Smooth muscle cell (in vitro differentiated cells): ENCODE results near the gene CTAG1B. TPM values are rescaled to one million over a fixed set of nuclear protein-coding genes. Genes with fewer than 3 reads are reported as not detected.
"Not testable (repeated sequence)": the region's sequence is repeated elsewhere in the genome, so short reads cannot be mapped to it uniquely, and the experiment has no call there.

ENCODE experiments used
- DNase-seq: peaks from one replicate; lab custom pipeline; 2025; ENCODE audit not compliant: unreplicated experiment; lab: John Stamatoyannopoulos, UW
- H2AFZ ChIP-seq: fragments of 200-600 bp; sonication (generic); 2 replicates; pipeline ENCODE4 v1.6.0; 2016; ENCODE audit warnings: antibody characterized with exemption, low read depth, mild to moderate bottlenecking
- H3F3A ChIP-seq: fragments of 200-600 bp; sonication (generic); 2 replicates; pipeline ENCODE4 v1.6.0; 2017; ENCODE audit warnings: antibody characterized with exemption, low read depth
- H3K27ac ChIP-seq: fragments of 200-600 bp; sonication (generic); 2 replicates; pipeline ENCODE4 v1.5.1; 2016; ENCODE audit warnings: low read depth, mild to moderate bottlenecking
- H3K27me3 ChIP-seq: fragments of 200-600 bp; sonication (generic); 2 replicates; pipeline ENCODE4 v1.6.1; 2016; ENCODE audit warnings: low read depth, mild to moderate bottlenecking
- H3K36me3 ChIP-seq: fragments of 200-600 bp; sonication (generic); 2 replicates; pipeline ENCODE4 v1.5.1; 2016; ENCODE audit warnings: low read depth
- H3K4me1 ChIP-seq: fragments of 200-600 bp; sonication (generic); 2 replicates; pipeline ENCODE4 v1.5.1; 2016; ENCODE audit warnings: low read depth
- H3K4me2 ChIP-seq: fragments of 200-600 bp; sonication (generic); 2 replicates; pipeline ENCODE4 v1.6.0; 2016; ENCODE audit warnings: mild to moderate bottlenecking
- H3K4me3 ChIP-seq: fragments of 200-600 bp; sonication (generic); 2 replicates; pipeline ENCODE4 v1.5.1; 2016; ENCODE audit warnings: mild to moderate bottlenecking
- H3K79me2 ChIP-seq: fragments of 200-600 bp; sonication (generic); 2 replicates; pipeline ENCODE4 v1.6.0; 2016; ENCODE audit warnings: low read depth, mild to moderate bottlenecking
- H3K9ac ChIP-seq: fragments of 200-600 bp; sonication (generic); 2 replicates; pipeline ENCODE4 v1.6.0; 2016; ENCODE audit warnings: low read depth
- H3K9me3 ChIP-seq: fragments of 200-600 bp; sonication (generic); replicated peaks from 2 replicates; pipeline ENCODE4 v1.5.1; 2016; ENCODE audit warnings: low read depth
- H4K20me1 ChIP-seq: fragments of 200-600 bp; sonication (generic); 2 replicates; pipeline ENCODE4 v1.6.0; 2016; ENCODE audit warnings: low read depth
- CTCF ChIP-seq: fragments of 200-600 bp; sonication (generic); IDR thresholded peaks from 2 replicates; pipeline ENCODE4 v1.5.1; 2017; ENCODE audit warnings: borderline replicate concordance, mild to moderate bottlenecking, antibody characterized with exemption; ENCODE audit not compliant: insufficient read depth, poor library complexity, severe bottlenecking
- WGBS: methylation state at CpG from one replicate; pipeline ENCODE4 v1.1.7; 2016; ENCODE audit warnings: low lambda C conversion rate; 5-methylcytosine and 5-hydroxymethylcytosine counted together
- polyA plus RNA-seq: library from polyadenylated mRNA; unstranded; fragments of >200 nt; fragmentation: Nextera tagmentation; extraction: Ambion mirVana; gene quantifications from 2 replicates; pipeline ENCODE4 v1.2.1, GENCODE V29; 2016
- total RNA-seq: library from RNA; depleted of rRNA; stranded (reverse); fragments of >200 nt; gene quantifications from 2 replicates; pipeline ENCODE4 v1.2.3, GENCODE V29; 2014

Gene CTAG1B
- total RNA-seq (not detected in 2 replicates), polyA plus RNA-seq (not detected in 2 replicates)

GRCh38 chrX:154619182-154619581, at the start of gene CTAG1B:
Gene CTAG1B (minus strand): TSS chrX:154619282. CDS start chrX:154619218, 64 bp downstream.
- H2AFZ ChIP-seq, H3K4me2 ChIP-seq, H3K9ac ChIP-seq, H3K79me2 ChIP-seq, H3K4me1 ChIP-seq, H3K4me3 ChIP-seq, H3K36me3 ChIP-seq, H3K27ac ChIP-seq, H4K20me1 ChIP-seq, H3K9me3 ChIP-seq, DNase-seq, H3K27me3 ChIP-seq, H3F3A ChIP-seq: not testable (repeated sequence)
- no CpG with 5 or more reads among the region's 28 CpGs for WGBS

- H3K9me3 ChIP-seq: no peaks in the 10 kb centered on the region
- H3F3A ChIP-seq: no peaks in the 10 kb centered on the region
- no peak overlapping the region for H3K27ac ChIP-seq
- no peaks in the 10 kb centered on the region for H3K4me1 ChIP-seq
- no peaks in the 10 kb centered on the region for H3K36me3 ChIP-seq
- no peaks in the 10 kb centered on the region for H3K27me3 ChIP-seq
- no peak for DNase-seq
- H4K20me1 ChIP-seq: no peaks in the 10 kb centered on the region
- no peak overlapping the region for H3K4me3 ChIP-seq
- TF ChIP-seq CTCF: no peak
- no peaks in the 10 kb centered on the region for H3K79me2 ChIP-seq
- no peak overlapping the region for H2AFZ ChIP-seq
- no peak overlapping the region for H3K9ac ChIP-seq
- WGBS: 78% methylated on average over 7 of the region's 7 CpGs
- H3K4me2 ChIP-seq: no peak overlapping the region
Observed at GRCh38 chrX:154661899-154662298, 42.8 kb upstream of the CTAG1B start.

- H3K27me3 ChIP-seq: no peaks in the 10 kb centered on the region
- no peaks in the 10 kb centered on the region for H3K9me3 ChIP-seq
- H3K4me3 ChIP-seq: no peak overlapping the region
- H2AFZ ChIP-seq: no peak overlapping the region
- no peaks in the 10 kb centered on the region for H3K79me2 ChIP-seq
- no peaks in the 10 kb centered on the region for H3K36me3 ChIP-seq
- H3K27ac ChIP-seq: no peak overlapping the region
- no peak for TF ChIP-seq CTCF
- DNase-seq: no peak
- no peaks in the 10 kb centered on the region for H3F3A ChIP-seq
- WGBS: 82% methylated on average over 4 of the region's 4 CpGs
- no peaks in the 10 kb centered on the region for H4K20me1 ChIP-seq
- no peak overlapping the region for H3K4me2 ChIP-seq
- no peak overlapping the region for H3K9ac ChIP-seq
- H3K4me1 ChIP-seq: no peaks in the 10 kb centered on the region
Observed at GRCh38 chrX:154661170-154661569, 42.1 kb upstream of the CTAG1B start.

GRCh38 chrX:154660541-154660940, 41.5 kb upstream of the CTAG1B start:
- 77% methylated on average over 6 of the region's 6 CpGs for WGBS
- no peak overlapping the region for H3K27ac ChIP-seq
- no peaks in the 10 kb centered on the region for H3K79me2 ChIP-seq
- no peak overlapping the region for H3K9ac ChIP-seq
- no peaks in the 10 kb centered on the region for H4K20me1 ChIP-seq
- no peak overlapping the region for H2AFZ ChIP-seq
- no peak for DNase-seq
- no peaks in the 10 kb centered on the region for H3K36me3 ChIP-seq
- no peak overlapping the region for H3K4me2 ChIP-seq
- no peaks in the 10 kb centered on the region for H3F3A ChIP-seq
- H3K4me3 ChIP-seq: no peak overlapping the region
- no peak for TF ChIP-seq CTCF
- H3K27me3 ChIP-seq: no peaks in the 10 kb centered on the region
- H3K9me3 ChIP-seq: no peaks in the 10 kb centered on the region
- H3K4me1 ChIP-seq: no peaks in the 10 kb centered on the region
